GM12872 (cell line): ENCODE results near the gene OTOG.

Experiments used
- CTCF ChIP-seq: IDR thresholded peaks from 3 replicates; pipeline ENCODE4 v1.5.1; 2011; ENCODE audit warnings: low read depth, mild to moderate bottlenecking, low read length, moderate library complexity; ENCODE audit not compliant: insufficient read depth

Gene OTOG

DNA sequence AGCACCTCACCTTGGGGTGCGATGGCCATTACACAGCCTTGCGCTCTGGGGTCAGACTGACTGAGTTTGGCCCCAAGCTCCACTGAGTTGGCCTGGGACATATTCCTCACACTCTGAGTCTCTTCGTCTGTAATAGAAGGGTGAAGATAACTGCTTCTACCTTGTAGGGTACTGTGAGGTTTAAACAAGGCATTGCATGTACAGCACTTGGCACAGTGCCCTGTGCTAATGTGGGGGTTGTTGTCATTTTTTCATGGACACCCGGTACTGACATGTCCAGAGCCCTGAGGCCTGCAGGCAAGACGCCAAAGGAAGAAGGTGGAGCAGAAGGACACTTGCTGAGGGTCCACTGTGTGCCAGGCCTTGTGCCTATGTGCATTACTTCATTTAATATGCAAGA is 50.7 kb downstream of the OTOG start:
- TF ChIP-seq CTCF: no peak

GRCh38 chr11:17598700-17599459 is 51.8 kb downstream of the OTOG start:
- TF ChIP-seq CTCF: peak; percentile 100

- no peak for TF ChIP-seq CTCF
Measured at GRCh38 chr11:17599460-17599925, 52.4 kb downstream of the OTOG start.

GRCh38 chr11:17600316-17601255 is 53.5 kb downstream of the OTOG start:
- no peak for TF ChIP-seq CTCF

GRCh38 chr11:17601256-17601671 is 54.2 kb downstream of the OTOG start:
- TF ChIP-seq CTCF: no peak

GRCh38 chr11:17601676-17602075 is 54.6 kb downstream of the OTOG start:
- no peak for TF ChIP-seq CTCF
